H9 (cell line): Measurements from ENCODE around the gene RFX8. TPM values are rescaled to one million over a fixed set of nuclear protein-coding genes. Genes with fewer than 3 reads are reported as not detected.

Experiments used
- DNase-seq: peaks from one replicate; pipeline ENCODE4 v3.0.0-alpha.2; 2017
- H2AFZ ChIP-seq: one replicate; pipeline ENCODE4 v1.6.1; 2013; ENCODE audit warnings: mild to moderate bottlenecking, low read length, control low read depth, moderate library complexity
- H2AK5ac ChIP-seq: 2 replicates; pipeline ENCODE4 v1.6.1; 2013; ENCODE audit warnings: low read length, control low read depth, mixed read lengths; ENCODE audit not compliant: insufficient read length
- H2BK120ac ChIP-seq: one replicate; pipeline ENCODE4 v1.6.1; 2013; ENCODE audit warnings: low read depth, mild to moderate bottlenecking, low read length, control low read depth, inconsistent platforms; ENCODE audit not compliant: poor library complexity, severe bottlenecking
- H2BK12ac ChIP-seq: 2 replicates; pipeline ENCODE4 v1.6.1; 2013; ENCODE audit warnings: low read length, control low read depth, mixed read lengths, low read depth; ENCODE audit not compliant: insufficient read length
- H2BK15ac ChIP-seq: 2 replicates; pipeline ENCODE4 v1.6.1; 2013; ENCODE audit warnings: low read depth, low read length, control low read depth
- H2BK20ac ChIP-seq: one replicate; pipeline ENCODE4 v1.6.1; 2013; ENCODE audit warnings: low read depth, mild to moderate bottlenecking, low read length, control low read depth, inconsistent platforms; ENCODE audit not compliant: poor library complexity, severe bottlenecking
- H2BK5ac ChIP-seq: 2 replicates; pipeline ENCODE4 v1.6.1; 2013; ENCODE audit warnings: low read length, control low read depth, mixed read lengths; ENCODE audit not compliant: insufficient read length
- H3K14ac ChIP-seq: 2 replicates; pipeline ENCODE4 v1.6.1; 2013; ENCODE audit warnings: low read length, control low read depth; ENCODE audit not compliant: insufficient read depth
- H3K18ac ChIP-seq: 2 replicates; pipeline ENCODE4 v1.6.1; 2013; ENCODE audit warnings: low read depth, mild to moderate bottlenecking, mixed read lengths, low read length, control low read depth; ENCODE audit not compliant: insufficient read length
- H3K23ac ChIP-seq: 2 replicates; pipeline ENCODE4 v1.6.1; 2013; ENCODE audit warnings: low read length, control low read depth, mixed read lengths, low read depth; ENCODE audit not compliant: insufficient read length
- H3K23me2 ChIP-seq: 2 replicates; pipeline ENCODE4 v1.6.1; 2013; ENCODE audit warnings: low read depth, mild to moderate bottlenecking, mixed read lengths, low read length, control low read depth; ENCODE audit not compliant: insufficient read length, poor library complexity, severe bottlenecking
- H3K27ac ChIP-seq: 2 replicates; pipeline ENCODE4 v1.5.1; 2013; ENCODE audit warnings: low read length, control low read depth, mixed read lengths, low read depth; ENCODE audit not compliant: insufficient read length
- H3K27me3 ChIP-seq: 2 replicates; pipeline ENCODE4 v1.6.1; 2013; ENCODE audit warnings: low read length, control low read depth, inconsistent platforms; ENCODE audit not compliant: insufficient read depth
- H3K4ac ChIP-seq: 2 replicates; pipeline ENCODE4 v1.6.1; 2013; ENCODE audit warnings: low read depth, mild to moderate bottlenecking, control low read depth, inconsistent platforms, low read length, moderate library complexity
- H3K4me1 ChIP-seq: 2 replicates; pipeline ENCODE4 v1.6.1; 2013; ENCODE audit warnings: low read length, control low read depth, inconsistent platforms; ENCODE audit not compliant: insufficient read depth
- H3K4me2 ChIP-seq: 2 replicates; pipeline ENCODE4 v1.6.1; 2013; ENCODE audit warnings: low read length, control low read depth, mixed read lengths; ENCODE audit not compliant: insufficient read length, insufficient read depth
- H3K56ac ChIP-seq: 2 replicates; pipeline ENCODE4 v1.6.1; 2013; ENCODE audit warnings: low read depth, mild to moderate bottlenecking, mixed read lengths, low read length, control low read depth; ENCODE audit not compliant: insufficient read length
- H3K79me1 ChIP-seq: 2 replicates; pipeline ENCODE4 v1.6.1; 2013; ENCODE audit warnings: low read depth, mild to moderate bottlenecking, moderate library complexity, low read length, control low read depth, inconsistent platforms; ENCODE audit not compliant: insufficient read depth, poor library complexity, severe bottlenecking
- H3K79me2 ChIP-seq: 2 replicates; pipeline ENCODE4 v1.6.1; 2013; ENCODE audit warnings: low read length, control low read depth, inconsistent platforms; ENCODE audit not compliant: insufficient read depth
- H3K9ac ChIP-seq: 2 replicates; pipeline ENCODE4 v1.6.1; 2013; ENCODE audit warnings: low read length, control low read depth, mixed read lengths; ENCODE audit not compliant: insufficient read length; ENCODE audit errors: extremely low read depth
- H3K9me3 ChIP-seq: one replicate; pipeline ENCODE4 v1.6.1; 2013; ENCODE audit warnings: low read depth, low read length, inconsistent platforms; ENCODE audit not compliant: control insufficient read depth
- H3T11ph ChIP-seq: one replicate; pipeline ENCODE4 v1.6.1; 2013; ENCODE audit warnings: mild to moderate bottlenecking, low read length, control low read depth, inconsistent platforms
- H4K20me1 ChIP-seq: one replicate; pipeline ENCODE4 v1.6.1; 2013; ENCODE audit not compliant: control insufficient read depth, insufficient read length, insufficient read depth
- H4K5ac ChIP-seq: 2 replicates; pipeline ENCODE4 v1.6.1; 2013; ENCODE audit warnings: low read depth, mild to moderate bottlenecking, mixed read lengths, low read length, control low read depth; ENCODE audit not compliant: insufficient read length
- H4K8ac ChIP-seq: replicated peaks from 2 replicates; pipeline ENCODE4 v1.6.1; 2013; ENCODE audit warnings: low read length, control low read depth, mixed read lengths, low read depth; ENCODE audit not compliant: insufficient read length
- H4K91ac ChIP-seq: 2 replicates; pipeline ENCODE4 v1.6.1; 2013; ENCODE audit warnings: low read depth, mild to moderate bottlenecking, moderate library complexity, mixed read lengths, low read length, control low read depth; ENCODE audit not compliant: insufficient read length
- H3K27ac Mint-ChIP-seq, 3 experiments: 2 replicates in 2 of 3; 3 replicates in 1 of 3; pipeline ENCODE4 v1.8.0; 2020 to 2021; ENCODE audit warnings: mixed read lengths in 3 of 3, mild to moderate bottlenecking in 1 of 3, moderate library complexity in 1 of 3
- H3K27me3 Mint-ChIP-seq: 2 replicates; pipeline ENCODE4 v1.8.0; 2021; ENCODE audit warnings: low read depth, mild to moderate bottlenecking, moderate library complexity, mixed read lengths
- H3K36me3 Mint-ChIP-seq, 3 experiments: 2 replicates in 2 of 3; 3 replicates in 1 of 3; pipeline ENCODE4 v1.8.0; 2020 to 2021; ENCODE audit warnings: low read depth in 3 of 3, mixed read lengths in 3 of 3; ENCODE audit not compliant: insufficient read depth in 1 of 3
- H3K4me1 Mint-ChIP-seq, 2 experiments: 2 replicates each; pipeline ENCODE4 v1.8.0; 2020; ENCODE audit warnings: mixed read lengths in 2 of 2
- H3K4me3 Mint-ChIP-seq, 2 experiments: 2 replicates in 1 of 2; 3 replicates in 1 of 2; pipeline ENCODE4 v1.8.0; 2020 to 2021; ENCODE audit warnings: mild to moderate bottlenecking in 2 of 2, mixed read lengths in 2 of 2, moderate library complexity in 1 of 2
- H3K9me3 Mint-ChIP-seq, 2 experiments: 2 replicates in 1 of 2; 3 replicates in 1 of 2; pipeline ENCODE4 v1.8.0; 2020; ENCODE audit warnings: mild to moderate bottlenecking in 2 of 2, mixed read lengths in 2 of 2, moderate library complexity in 1 of 2
- CTCF ChIP-seq: fragments of 200-600 bp; sonication (generic); conservative IDR thresholded peaks from 3 replicates; pipeline ENCODE4 v1.8.0; 2021; ENCODE audit warnings: antibody characterized with exemption, mild to moderate bottlenecking
- WGBS: extraction: QIAGEN DNeasy Blood & Tissue Kit; methylation state at CpG from one replicate; pipeline ENCODE4 v1.1.7; 2013; ENCODE audit warnings: missing lambda C conversion rate, low lambda C conversion rate, mixed read lengths; ENCODE audit not compliant: insufficient read length; ENCODE audit errors: extremely low coverage; 5-methylcytosine and 5-hydroxymethylcytosine counted together
- total RNA-seq: library from RNA; stranded (reverse); gene quantifications from 2 replicates; pipeline ENCODE4 v1.2.1, GENCODE V29; 2021

Gene RFX8
- total RNA-seq, 1 experiment from 2014 or later: 0.22 TPM

- H3K27ac ChIP-seq: no peak overlapping the region
- H2BK120ac ChIP-seq: no peak overlapping the region
- no peak overlapping the region for H3K56ac ChIP-seq
- H3K23ac ChIP-seq: no peak overlapping the region
- H2BK15ac ChIP-seq: no peak overlapping the region
- H2AK5ac ChIP-seq: no peak overlapping the region
- no peaks in the 10 kb centered on the region for H3K9me3 Mint-ChIP-seq
- WGBS: no CpG with 5 or more reads among the region's 7 CpGs
- H3K4me2 ChIP-seq: no peak overlapping the region
- DNase-seq: no peak
- no peaks in the 10 kb centered on the region; a peak in 1 of 7 replicates for H3K36me3 Mint-ChIP-seq
- peak overlapping the region in 1 of 3 experiments; percentile 25; a peak in 1 of 7 replicates for H3K27ac Mint-ChIP-seq
- H2AFZ ChIP-seq: no peak overlapping the region
- no peak overlapping the region for H3T11ph ChIP-seq
- H3K4ac ChIP-seq: no peak overlapping the region
- H4K91ac ChIP-seq: no peak overlapping the region
- H3K18ac ChIP-seq: no peak overlapping the region
- H3K27me3 ChIP-seq: peaks cover 13% of the 10 kb centered on the region; the same call in 1 of the 2 replicates
- H3K27me3 Mint-ChIP-seq: peaks cover 44% of the 10 kb centered on the region
- H2BK20ac ChIP-seq: no peak overlapping the region
- no peaks in the 10 kb centered on the region for H3K9me3 ChIP-seq
- H3K9ac ChIP-seq: no peak overlapping the region
- H3K4me1 Mint-ChIP-seq: peaks cover 21 to 24% of the 10 kb centered on the region in 2 experiments
- H3K79me1 ChIP-seq: no peaks in the 10 kb centered on the region
- no peak overlapping the region for H3K14ac ChIP-seq
- H4K8ac ChIP-seq: no peak overlapping the region
- H4K5ac ChIP-seq: no peak overlapping the region
- H4K20me1 ChIP-seq: no peaks in the 10 kb centered on the region
- no peaks in the 10 kb centered on the region for H3K4me1 ChIP-seq
- H2BK5ac ChIP-seq: no peak overlapping the region
- no peak for TF ChIP-seq CTCF
- H3K79me2 ChIP-seq: no peaks in the 10 kb centered on the region
- no peak overlapping the region for H3K4me3 Mint-ChIP-seq
- peaks cover 8% of the 10 kb centered on the region for H3K23me2 ChIP-seq
- H2BK12ac ChIP-seq: no peak overlapping the region
These were observed 91.8 kb downstream of the RFX8 start for GRCh38 chr2:101383016-101383541.
